Measurements from ENCODE around the gene FIBCD1.

Gene FIBCD1

GRCh38 chr9:130973686-130974281 is 34.7 kb upstream of the FIBCD1 start:
- TF ChIP-seq CTCF (IDR thresholded peaks at IDR 0.05; ENCODE audit: insufficient read depth, missing control alignments), result no peak
- DNase-seq (ENCODE audit: insufficient read length, low spot score), result no peak
- FAIRE-seq, result no peak

- DNase-seq (ENCODE audit: insufficient read length, low spot score) (no peak), FAIRE-seq (no peak)
- no peak for TF ChIP-seq CTCF (IDR thresholded peaks at IDR 0.05; ENCODE audit: insufficient read depth, missing control alignments)
Measured at GRCh38 chr9:130972957-130973685, 34.1 kb upstream of the FIBCD1 start.

GRCh38 chr9:130972277-130972956 is 33.4 kb upstream of the FIBCD1 start:
- no peak for TF ChIP-seq CTCF (IDR thresholded peaks at IDR 0.05; ENCODE audit: insufficient read depth, missing control alignments)
- FAIRE-seq (no peak), DNase-seq (ENCODE audit: insufficient read length, low spot score) (no peak)

GRCh38 chr9:130971294-130971849 is 32.3 kb upstream of the FIBCD1 start:
- DNase-seq (ENCODE audit: insufficient read length, low spot score), result no peak
- FAIRE-seq, result no peak
- TF ChIP-seq CTCF (IDR thresholded peaks at IDR 0.05; ENCODE audit: insufficient read depth, missing control alignments), result no peak

- FAIRE-seq, result no peak
- TF ChIP-seq CTCF (IDR thresholded peaks at IDR 0.05; ENCODE audit: insufficient read depth, missing control alignments), result no peak
- DNase-seq (ENCODE audit: insufficient read length, low spot score), result no peak
Measured at GRCh38 chr9:130970855-130971254, 31.8 kb upstream of the FIBCD1 start.

- no peak for TF ChIP-seq CTCF (IDR thresholded peaks at IDR 0.05; ENCODE audit: insufficient read depth, missing control alignments)
- FAIRE-seq, result no peak
- no peak for DNase-seq (ENCODE audit: insufficient read length, low spot score)
Measured at GRCh38 chr9:130970052-130970451, 31.0 kb upstream of the FIBCD1 start.
